HG03354 (cell line): ENCODE data around the gene GPC3.
A peak's percentile ranks its signal among the peaks of the same experiment; 100 is the strongest.
"Not testable (repeated sequence)": the region's sequence is repeated elsewhere in the genome, so short reads cannot be mapped to it uniquely, and the experiment has no call there.

Experiments used
- ATAC-seq: cut with Tn5 transposase; IDR thresholded peaks from one replicate; pipeline ENCODE4 v1.9.1; 2021; ENCODE audit warnings: mild to moderate bottlenecking; ENCODE audit not compliant: unreplicated experiment, poor library complexity, severe bottlenecking

The GPC3 gene

GRCh38 chrX:133910539-133910938 lies 74.9 kb downstream of the GPC3 start:
- no peak for ATAC-seq

- no peak for ATAC-seq
These were observed 75.5 kb downstream of the GPC3 start for GRCh38 chrX:133909888-133910287.

DNA sequence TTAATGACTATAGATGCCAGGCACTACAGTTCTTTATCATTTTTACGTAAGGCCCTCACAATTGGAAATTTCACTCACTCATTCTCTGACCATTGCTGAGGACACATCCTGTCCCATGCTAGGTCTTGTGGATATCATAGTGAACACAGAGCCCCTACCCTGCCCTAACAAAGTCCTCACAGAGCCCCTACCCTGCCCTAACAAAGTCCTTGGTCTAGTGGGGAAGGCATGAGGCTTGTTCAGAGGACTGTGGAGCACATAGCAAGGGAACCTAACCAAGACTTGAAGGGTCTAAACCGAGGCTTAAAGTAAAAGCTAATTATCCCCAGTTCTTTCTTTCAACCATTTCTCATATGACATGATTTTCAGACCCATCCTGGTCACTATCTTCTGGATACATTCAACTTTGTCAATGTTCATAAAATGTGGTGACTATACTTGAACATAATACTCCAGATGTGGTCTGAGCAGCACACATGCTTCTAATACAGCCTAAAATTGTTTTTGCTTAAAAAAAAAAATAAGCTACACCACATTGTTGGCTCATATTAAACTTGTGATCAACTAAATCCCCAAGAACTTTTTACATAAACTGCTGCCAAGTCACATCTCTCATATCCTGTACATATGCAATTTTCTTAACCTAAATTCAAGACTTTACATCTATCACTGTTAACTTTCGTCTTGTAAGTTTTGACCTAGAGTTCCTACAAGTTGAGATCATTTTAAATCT lies 77.0 kb downstream of the GPC3 start:
- no peak for ATAC-seq

- ATAC-seq: no peak
These were observed 77.8 kb downstream of the GPC3 start for GRCh38 chrX:133907606-133908005.

- ATAC-seq: no peak
These were observed 80.1 kb downstream of the GPC3 start for GRCh38 chrX:133905305-133905704.

- ATAC-seq: no peak
These were observed 87.7 kb downstream of the GPC3 start for GRCh38 chrX:133897593-133898163.

GRCh38 chrX:133892337-133892736 lies 93.1 kb downstream of the GPC3 start:
- ATAC-seq: no peak

GRCh38 chrX:133888984-133889383 lies 96.4 kb downstream of the GPC3 start:
- no peak for ATAC-seq

DNA sequence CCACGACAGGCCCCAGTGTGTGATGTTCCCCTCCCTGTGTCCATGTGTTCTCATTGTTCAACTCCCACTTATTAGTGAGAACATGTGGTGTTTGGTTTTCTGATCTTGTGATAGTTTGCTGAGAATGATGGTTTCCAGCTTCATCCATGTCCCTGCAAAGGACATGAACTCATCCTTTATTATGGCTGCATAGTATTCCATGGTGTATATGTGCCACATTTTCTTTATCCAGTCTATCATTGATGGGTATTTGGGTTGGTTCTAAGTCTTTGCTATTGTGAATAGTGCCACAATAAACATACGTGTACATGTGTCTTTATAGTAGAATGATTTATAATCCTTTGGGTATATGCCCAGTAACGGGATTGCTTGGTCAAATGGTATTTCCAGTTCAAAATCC lies 97.3 kb downstream of the GPC3 start:
- not testable (repeated sequence) for ATAC-seq

- ATAC-seq: no peak
These were observed 100.7 kb downstream of the GPC3 start for GRCh38 chrX:133884430-133885394.

DNA sequence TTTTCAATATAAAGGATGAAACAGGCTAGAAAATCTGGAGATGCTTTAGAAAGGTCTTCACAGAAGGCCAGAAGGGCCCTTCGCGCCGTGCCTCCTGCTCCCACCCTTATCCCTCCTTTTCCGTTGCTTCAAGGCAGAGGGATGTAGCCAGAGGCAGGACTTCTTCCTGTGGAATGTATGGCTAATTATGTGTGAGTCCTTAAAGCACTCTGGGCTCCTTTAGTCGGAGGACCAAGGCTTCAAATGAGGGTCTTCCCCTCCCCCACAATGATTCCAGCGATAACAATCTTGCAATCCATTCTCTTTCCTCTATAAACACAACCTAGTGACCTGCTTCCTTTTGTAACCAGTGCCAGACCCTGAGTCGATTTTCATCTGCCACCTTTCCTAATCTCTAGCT lies 103.5 kb downstream of the GPC3 start:
- ATAC-seq: no peak

GRCh38 chrX:133881007-133881406 lies 104.4 kb downstream of the GPC3 start:
- no peak for ATAC-seq

DNA sequence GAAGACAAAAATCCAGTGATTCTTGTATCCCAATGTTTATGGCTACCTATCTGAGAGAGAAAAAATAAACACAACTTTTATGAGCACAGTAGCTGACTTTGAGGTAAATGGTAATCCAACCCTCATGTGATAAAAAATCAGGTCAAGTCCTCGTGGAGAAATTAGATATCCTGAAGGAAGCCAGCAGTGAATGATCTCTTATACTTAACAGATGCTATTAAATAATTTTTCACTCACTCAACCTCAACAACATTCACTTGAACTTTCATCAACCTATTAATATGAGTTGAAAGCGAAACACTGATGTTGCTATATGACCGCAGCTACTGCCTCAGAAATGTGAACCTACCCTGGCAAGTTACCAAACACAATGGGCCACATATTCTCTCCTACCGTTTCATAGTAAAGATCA lies 105.4 kb downstream of the GPC3 start:
- ATAC-seq: peak; percentile 57

- no peak for ATAC-seq
These were observed 106.7 kb downstream of the GPC3 start for GRCh38 chrX:133878710-133879109.

DNA sequence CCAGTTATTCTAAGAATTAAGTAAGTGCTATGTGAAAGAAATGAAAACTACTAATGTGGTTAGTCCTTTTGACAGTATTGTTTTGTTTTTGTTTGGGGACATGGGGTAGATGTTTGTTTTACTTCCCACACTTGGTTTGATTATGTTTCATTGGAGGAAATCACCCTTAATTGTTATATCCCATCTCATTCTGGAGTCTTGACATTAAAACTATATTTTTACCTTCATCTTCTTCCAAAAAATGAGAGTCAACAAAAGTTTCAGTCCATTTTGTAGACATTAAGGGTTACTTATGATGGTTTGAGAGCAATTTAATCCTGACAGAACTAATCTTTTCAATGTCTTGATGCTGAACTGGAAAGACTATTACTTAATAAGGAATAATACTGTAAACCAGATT lies 108.7 kb downstream of the GPC3 start:
- ATAC-seq: no peak

GRCh38 chrX:133869270-133869669 lies 116.1 kb downstream of the GPC3 start:
- ATAC-seq: no peak

- peak; percentile 47 for ATAC-seq
These were observed 116.7 kb downstream of the GPC3 start for GRCh38 chrX:133868682-133869081.

GRCh38 chrX:133868250-133868649 lies 117.1 kb downstream of the GPC3 start:
- ATAC-seq: no peak

DNA sequence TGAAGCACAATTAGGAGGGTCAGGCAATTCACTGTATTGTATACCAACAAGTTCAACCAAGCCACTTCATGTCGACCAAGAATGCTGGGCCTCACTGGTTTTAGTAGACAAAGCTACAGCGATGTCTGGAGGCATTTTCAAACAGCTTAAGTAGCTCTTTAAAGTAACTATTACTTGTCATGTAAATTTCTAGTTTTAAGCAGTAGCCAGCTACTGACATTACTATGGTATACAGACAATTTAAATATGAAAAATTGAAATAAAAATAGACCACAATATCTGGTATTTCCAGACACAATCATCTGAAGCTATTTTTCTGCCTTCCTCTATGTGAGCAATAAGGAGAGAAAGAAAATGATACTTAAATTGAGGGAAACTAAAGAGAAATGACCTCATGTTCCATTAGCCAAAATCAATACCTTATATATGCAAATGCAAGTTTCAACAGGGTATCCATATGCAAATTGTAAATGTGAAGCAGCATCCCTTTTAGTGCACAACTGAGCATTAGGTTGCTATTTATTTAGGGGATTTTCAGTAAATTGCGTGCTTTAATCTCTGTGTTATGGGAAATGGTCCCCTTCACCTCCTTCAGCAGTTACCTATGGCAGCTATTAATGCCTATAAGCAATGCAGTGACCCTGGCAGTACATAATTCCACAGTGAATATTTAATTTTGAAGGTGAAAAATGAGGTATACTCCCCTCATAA lies 119.5 kb downstream of the GPC3 start:
- ATAC-seq: no peak

GRCh38 chrX:133864236-133864635 lies 121.2 kb downstream of the GPC3 start:
- no peak for ATAC-seq
